ENCODE data around the gene GM2A.
"Not testable (repeated sequence)": the region's sequence is repeated elsewhere in the genome, so short reads cannot be mapped to it uniquely, and the experiment has no call there.

- not testable (repeated sequence) for TF ChIP-seq CTCF (conservative IDR thresholded peaks at IDR 0.05; ENCODE audit: low read length); EZH2phosphoT487 (IDR thresholded peaks at IDR 0.05; ENCODE audit: borderline replicate concordance)
These were observed 12.6 kb upstream of the GM2A start for GRCh38 chr5:151240268-151240835.
